ENCODE results near the gene RELN. TPM values are rescaled to one million over a fixed set of nuclear protein-coding genes. Genes with fewer than 3 reads are reported as not detected.

The RELN gene
- total RNA-seq, 2 donors from 2014 or later, result 6.9 to 8.0 TPM

DNA sequence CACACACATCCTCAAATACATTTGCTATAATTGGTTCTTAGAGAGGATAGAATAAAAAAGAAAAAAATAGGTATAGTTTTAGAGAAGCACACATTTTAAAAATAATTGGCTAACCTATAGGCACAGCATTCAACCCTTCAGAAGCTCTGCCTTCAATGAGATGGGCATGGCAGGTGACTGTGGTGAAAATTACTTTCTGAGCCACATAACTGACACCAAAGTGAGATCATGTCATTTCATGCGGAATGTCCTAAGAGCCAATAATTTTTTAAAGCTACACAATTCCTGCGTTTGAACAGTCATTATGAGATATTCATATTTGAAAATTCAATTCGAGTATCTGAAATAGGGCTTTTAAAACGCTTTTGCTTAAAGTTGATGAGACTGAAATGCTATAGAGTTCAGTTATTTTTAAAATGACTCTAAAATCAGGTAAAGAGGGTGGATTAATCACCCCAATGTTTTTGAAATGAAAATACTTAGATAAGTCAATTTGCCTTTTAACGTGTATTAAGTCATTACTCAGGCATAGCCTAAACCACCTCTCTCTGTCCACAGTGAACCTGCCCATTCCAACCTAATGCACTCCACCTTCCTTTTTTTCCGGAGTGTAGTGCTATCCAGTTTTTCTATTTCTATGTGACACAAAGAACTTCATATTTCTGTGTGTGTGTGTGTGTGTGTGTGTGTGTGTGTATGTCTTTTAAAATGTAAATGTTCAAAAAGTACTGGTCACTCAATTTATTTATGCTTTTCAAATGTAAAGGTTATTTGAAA is 6.1 kb downstream of the RELN start:
- Histone ChIP-seq H3K9me3 (no peaks in the 10 kb centered on the region), H3K27ac (no peak overlapping the region), H3K4me1 (peaks cover 0 to under 1% of the 10 kb centered on the region in 2 donors), H3K36me3 (no peaks in the 10 kb centered on the region), H3K27me3 (peaks cover 0 to 2% of the 10 kb centered on the region in 2 donors), H3K4me3 (no peak overlapping the region)
- no peak for DNase-seq (ENCODE audit: low spot score)
- TF ChIP-seq, protein P1, sequence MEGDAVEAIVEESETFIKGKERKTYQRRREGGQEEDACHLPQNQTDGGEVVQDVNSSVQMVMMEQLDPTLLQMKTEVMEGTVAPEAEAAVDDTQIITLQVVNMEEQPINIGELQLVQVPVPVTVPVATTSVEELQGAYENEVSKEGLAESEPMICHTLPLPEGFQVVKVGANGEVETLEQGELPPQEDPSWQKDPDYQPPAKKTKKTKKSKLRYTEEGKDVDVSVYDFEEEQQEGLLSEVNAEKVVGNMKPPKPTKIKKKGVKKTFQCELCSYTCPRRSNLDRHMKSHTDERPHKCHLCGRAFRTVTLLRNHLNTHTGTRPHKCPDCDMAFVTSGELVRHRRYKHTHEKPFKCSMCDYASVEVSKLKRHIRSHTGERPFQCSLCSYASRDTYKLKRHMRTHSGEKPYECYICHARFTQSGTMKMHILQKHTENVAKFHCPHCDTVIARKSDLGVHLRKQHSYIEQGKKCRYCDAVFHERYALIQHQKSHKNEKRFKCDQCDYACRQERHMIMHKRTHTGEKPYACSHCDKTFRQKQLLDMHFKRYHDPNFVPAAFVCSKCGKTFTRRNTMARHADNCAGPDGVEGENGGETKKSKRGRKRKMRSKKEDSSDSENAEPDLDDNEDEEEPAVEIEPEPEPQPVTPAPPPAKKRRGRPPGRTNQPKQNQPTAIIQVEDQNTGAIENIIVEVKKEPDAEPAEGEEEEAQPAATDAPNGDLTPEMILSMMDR (IDR thresholded peaks at IDR 0.05), result no peak

DNA sequence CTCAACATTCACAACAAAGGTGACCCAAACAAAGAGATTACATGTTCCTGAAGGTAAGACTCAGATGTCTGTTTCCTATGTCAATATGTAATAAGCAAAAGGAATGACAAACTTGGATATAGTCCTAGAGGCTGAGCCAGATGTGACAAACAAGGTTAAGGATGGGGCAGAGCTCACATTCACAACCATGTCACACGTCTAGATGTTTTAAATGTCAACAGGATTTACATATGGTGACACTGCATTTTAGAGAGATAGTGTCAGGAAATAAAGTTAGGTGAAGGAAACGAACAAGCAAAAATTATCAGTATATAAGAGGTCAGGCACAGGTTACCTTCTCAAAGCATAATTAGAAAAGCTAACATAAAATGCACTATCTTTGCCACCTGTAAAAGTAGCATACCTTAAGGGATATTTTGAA is 8.4 kb downstream of the RELN start:
- TF ChIP-seq, protein P1 (IDR thresholded peaks at IDR 0.05), result no peak
- Histone ChIP-seq H3K4me3 (no peak overlapping the region), H3K36me3 (no peaks in the 10 kb centered on the region), H3K27ac (no peak overlapping the region), H3K4me1 (no peaks in the 10 kb centered on the region), H3K9me3 (no peaks in the 10 kb centered on the region), H3K27me3 (no peaks in the 10 kb centered on the region)
- no peak for DNase-seq (ENCODE audit: low spot score)

DNA sequence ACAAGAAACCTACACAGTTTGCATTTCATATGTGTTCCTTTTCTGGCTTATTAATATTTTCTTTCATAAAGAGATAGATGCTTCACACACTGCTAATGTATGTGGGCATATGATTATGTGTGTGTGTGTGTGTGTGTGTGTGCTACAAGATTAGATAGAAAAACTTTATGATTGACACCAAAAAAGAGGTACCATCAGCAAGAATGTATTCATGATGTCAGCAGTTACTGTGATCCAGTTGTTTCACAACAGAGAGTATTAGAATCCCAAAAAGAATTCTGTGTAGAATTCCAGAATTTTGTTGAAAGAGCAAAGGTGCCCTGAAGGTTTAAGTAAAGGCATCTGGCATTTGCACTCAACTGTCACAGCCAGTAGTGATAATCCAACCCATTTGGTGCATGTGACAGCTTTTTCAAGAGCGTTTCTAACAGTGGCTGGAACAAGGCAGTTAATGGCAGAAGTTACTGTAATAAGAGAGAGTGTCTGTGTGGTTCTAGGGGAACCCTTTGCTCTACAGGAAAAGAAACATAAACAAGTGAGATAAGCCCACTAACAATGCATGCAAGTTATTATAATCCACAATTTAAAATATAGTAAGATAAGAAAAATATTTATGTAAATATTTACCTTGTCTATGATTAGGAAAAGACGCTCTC is 16.6 kb downstream of the RELN start:
- no peak overlapping the region for H3K4me3 ChIP-seq
- H3K4me1 ChIP-seq, result no peaks in the 10 kb centered on the region
- no peaks in the 10 kb centered on the region for H3K9me3 ChIP-seq
- H3K36me3 ChIP-seq, result no peaks in the 10 kb centered on the region
- no peak for DNase-seq (ENCODE audit: low spot score)
- no peaks in the 10 kb centered on the region for H3K27me3 ChIP-seq
- no peak overlapping the region for H3K27ac ChIP-seq
- TF ChIP-seq, protein P1 (IDR thresholded peaks at IDR 0.05), result no peak

DNA sequence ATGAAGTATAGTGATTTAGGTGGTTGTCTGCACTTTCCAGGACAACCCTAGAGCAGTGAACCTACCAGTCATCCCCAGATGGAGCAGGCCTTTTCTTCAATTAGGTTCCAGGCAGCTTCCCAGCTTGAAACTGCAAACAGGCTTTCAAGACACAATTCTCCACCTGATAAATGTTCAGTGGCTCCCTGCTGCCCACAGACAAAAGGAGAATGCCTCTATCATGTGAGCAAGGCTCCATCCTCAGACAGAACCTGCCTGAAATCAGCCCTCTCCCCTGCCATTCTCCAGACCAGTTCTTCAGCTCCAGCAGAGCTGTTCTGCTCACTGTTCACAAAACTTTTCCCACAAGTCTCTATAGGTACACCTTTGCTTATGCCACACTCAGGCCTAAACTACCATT is 22.1 kb downstream of the RELN start:
- TF ChIP-seq, protein P1 (IDR thresholded peaks at IDR 0.05), result no peak
- no peaks in the 10 kb centered on the region for H3K36me3 ChIP-seq
- no peaks in the 10 kb centered on the region for H3K27me3 ChIP-seq
- no peak overlapping the region for H3K4me3 ChIP-seq
- H3K4me1 ChIP-seq, result no peaks in the 10 kb centered on the region
- no peak overlapping the region for H3K27ac ChIP-seq
- no peaks in the 10 kb centered on the region for H3K9me3 ChIP-seq
- DNase-seq (ENCODE audit: low spot score), result no peak

GRCh38 chr7:103966593-103967277 is 22.7 kb downstream of the RELN start:
- TF ChIP-seq, protein P1 (IDR thresholded peaks at IDR 0.05), result no peak
- DNase-seq (ENCODE audit: low spot score), result no peak

More at GRCh38 chr7:103966593-103967277, 22.7 kb downstream of the RELN start:
- Histone ChIP-seq H3K9me3 (no peaks in the 10 kb centered on the region), H3K27me3 (no peaks in the 10 kb centered on the region), H3K36me3 (no peaks in the 10 kb centered on the region), H3K27ac (no peak overlapping the region), H3K4me3 (no peak overlapping the region), H3K4me1 (no peaks in the 10 kb centered on the region)
